NOMO-1 treated with DMSO at 0.1 percent for 48 hours (cell line): Measurements from ENCODE around the gene CADM2.
"Not testable (repeated sequence)": the region's sequence is repeated elsewhere in the genome, so short reads cannot be mapped to it uniquely, and the experiment has no call there.

Source experiments
- DNase-seq: peaks from one replicate; lab custom pipeline; 2025; ENCODE audit not compliant: unreplicated experiment; lab: John Stamatoyannopoulos, UW

CADM2 gene

DNA sequence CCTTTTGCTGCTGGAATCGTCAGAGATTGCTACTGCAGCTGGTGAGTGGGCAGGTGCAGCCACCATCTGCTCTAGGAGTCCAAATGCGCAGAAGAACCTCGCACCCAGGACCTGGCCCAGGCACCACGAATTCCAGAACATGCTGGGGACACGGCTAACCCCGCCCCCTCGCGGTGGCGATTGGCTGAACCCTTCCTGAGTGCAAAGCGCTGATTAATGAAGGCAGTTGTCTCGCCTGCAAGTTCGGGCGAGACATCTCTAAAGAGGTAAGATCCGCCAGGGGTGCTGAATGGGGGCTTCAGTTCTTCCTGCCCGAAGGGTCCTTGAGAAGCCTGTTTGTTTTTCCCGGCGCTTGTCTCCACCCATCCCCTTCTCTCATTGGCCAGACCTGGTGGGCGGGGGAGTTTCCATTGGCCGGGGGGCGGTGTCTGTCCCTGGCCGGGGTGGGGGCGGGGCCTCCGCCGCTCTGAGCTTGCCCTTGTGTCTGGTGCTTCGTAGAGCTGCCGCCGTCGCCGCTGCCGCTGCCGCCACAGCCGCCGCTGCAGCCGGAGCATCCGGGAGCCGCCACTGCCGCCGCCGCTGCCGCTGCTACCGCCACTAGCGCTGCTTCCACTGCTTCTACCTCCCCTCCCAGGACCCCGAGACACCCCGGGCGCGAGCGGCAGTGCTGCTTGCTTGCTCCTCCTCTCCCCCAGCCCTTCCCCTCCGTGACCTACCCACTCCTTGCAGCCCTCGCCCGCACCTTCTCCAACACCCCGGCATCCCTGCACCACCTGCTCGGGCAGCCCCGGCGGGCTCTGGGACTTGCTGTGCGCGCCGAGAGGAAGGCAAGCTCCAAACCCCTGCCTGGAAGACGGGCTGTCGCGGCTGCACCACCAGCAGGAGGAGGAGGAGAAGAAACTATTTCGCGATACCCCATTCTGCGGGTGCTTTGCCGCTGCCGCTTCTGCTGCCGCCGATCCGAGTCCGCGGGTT lies at the start of gene CADM2:
CADM2 (plus strand) TSS at position 495 of the 975 bp plus-strand sequence.
- DNase-seq, result peak; percentile 21

GRCh38 chr3:84918592-84918991 lies 40.2 kb upstream of the CADM2 start:
- not testable (repeated sequence) for DNase-seq

- no peak for DNase-seq
Observed at GRCh38 chr3:84922682-84923081, 36.1 kb upstream of the CADM2 start.

DNA sequence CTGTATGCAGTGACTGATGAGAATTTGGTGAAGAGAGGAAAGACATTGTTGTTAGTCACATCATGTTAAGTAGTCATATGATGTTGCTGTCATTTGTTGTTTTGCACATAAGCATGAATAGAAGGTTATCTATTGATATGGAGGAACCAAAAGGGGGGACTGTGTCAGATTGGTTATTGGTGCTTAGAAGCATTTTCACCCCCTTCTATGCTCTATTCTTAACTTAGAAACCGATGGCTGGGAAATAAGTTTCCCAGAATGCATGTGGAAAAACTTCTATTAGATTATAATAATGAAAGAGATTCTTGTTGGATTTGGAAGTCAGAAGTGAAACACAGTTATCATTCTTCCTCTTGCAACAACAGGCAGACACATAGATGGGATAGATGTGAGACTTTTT lies 33.2 kb upstream of the CADM2 start:
- no peak for DNase-seq

- DNase-seq, result no peak
Observed at GRCh38 chr3:84943379-84943778, 15.4 kb upstream of the CADM2 start.

- DNase-seq, result no peak
Observed at GRCh38 chr3:84946240-84946639, 12.5 kb upstream of the CADM2 start.

DNA sequence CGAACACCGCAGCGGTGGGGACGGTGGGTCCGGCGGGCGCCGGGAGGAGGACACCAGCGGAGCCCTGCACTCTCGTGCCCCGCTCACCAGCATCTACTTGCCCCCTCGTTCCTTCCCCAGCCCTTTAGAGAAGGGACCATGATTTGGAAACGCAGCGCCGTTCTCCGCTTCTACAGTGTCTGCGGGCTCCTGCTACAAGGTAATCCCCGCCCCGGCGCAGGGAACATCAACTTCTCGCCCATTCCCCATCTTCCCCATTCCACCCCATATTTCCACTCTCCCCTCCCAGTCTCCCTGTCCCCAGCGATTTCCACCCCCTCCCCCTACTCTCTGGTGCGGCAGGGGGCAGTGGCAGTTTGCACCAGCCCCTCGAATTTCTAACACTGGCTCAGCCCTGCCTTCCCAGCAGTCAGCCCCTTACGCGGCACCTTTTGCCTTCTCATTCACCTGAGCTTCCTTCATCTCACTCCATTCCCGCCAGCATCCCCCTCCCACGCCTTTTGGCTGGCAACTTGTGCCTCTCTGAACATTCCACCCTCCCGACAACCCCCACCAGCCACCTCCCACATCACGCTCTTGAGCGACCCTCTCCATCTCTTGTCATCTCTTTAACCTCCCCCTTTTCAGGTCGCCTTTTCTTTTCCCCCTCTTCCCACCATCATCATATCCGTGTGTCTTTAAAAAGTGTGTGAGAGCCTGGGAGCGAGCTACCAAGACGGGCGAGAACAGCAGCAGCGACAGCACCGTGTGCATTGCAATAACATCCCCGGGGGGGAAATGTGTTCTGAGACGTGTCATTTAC lies 882 bp downstream of the CADM2 start:
- no peak for DNase-seq

DNA sequence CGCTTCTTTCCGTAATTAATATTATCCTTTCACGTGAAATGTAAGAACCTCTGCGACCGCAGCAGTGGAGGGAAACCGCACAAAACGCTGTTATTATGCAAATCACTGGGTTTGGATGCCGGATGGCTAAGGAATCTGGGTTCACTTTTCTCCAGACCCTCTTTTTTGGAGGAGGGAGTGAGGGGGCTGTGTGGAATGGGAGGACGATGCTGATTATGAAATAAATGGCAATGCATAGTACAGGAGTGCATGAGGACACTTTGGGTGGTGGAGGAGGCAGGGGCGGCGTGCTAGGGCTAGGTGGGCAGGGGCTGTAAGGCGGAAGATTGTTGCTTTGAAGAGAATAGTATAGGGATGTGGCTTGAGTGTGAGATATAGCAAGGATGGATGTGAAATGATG lies 1.8 kb downstream of the CADM2 start:
- no peak for DNase-seq

GRCh38 chr3:84961011-84961410 lies 2.2 kb downstream of the CADM2 start:
- DNase-seq, result no peak

- DNase-seq, result no peak
Observed at GRCh38 chr3:84961521-84962255, 2.9 kb downstream of the CADM2 start.

DNA sequence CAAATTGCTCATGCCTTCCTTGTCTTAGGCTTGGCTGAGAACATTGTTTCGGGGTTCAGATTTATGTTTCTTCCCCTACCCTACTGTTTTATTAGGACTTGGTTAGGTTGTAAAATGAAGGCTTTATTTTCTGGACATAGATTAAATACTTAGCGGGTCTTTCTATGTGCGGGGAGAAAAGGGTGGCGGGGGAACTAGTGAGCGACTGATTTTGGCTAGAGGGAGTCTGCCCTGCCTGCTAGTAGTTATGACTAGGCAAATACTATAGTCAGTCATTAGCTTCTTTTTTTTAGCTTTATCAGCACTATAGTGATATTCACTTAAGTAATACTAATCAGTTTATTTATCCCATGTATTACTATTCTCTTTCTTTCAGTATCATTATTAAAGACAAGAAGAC lies 3.6 kb downstream of the CADM2 start:
- no peak for DNase-seq

DNA sequence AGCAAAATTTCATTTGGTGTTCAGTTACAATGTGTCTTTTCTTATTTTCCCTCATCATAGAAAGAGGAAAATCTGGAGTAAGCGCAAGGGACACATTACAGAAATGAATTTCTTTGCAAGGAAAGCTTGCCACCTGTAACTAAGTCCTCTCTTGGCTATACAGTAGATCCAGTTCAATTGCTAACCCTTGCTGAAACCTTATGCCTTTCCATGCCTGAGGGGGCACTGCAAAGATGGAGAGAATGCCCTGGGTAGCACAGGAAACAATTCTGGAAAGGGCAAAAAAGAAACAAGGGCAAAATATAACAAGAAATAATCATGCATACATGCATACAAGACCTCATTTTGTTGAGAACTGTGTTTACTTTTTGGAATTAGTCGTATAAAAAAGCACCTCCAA lies 4.3 kb downstream of the CADM2 start:
- DNase-seq, result no peak

DNA sequence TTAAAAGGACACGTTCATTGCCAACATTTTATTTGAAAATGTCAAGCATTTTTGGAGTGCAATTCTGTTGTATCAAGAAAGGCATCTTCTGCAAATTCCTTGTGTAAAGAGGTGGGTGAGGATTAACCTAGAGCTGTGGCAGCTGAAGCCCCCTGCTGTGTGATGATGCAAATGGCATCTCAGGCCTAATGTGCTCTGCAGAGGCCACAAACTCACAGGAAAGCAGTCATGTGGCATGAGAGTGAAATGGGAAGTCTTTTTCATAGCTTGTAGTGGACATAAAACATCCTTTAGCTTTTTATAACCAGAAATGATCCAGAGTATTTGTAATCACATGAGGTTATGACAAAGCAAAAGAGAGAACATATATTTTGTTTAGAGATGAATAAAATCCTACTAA lies 6.4 kb downstream of the CADM2 start:
- DNase-seq, result no peak

DNA sequence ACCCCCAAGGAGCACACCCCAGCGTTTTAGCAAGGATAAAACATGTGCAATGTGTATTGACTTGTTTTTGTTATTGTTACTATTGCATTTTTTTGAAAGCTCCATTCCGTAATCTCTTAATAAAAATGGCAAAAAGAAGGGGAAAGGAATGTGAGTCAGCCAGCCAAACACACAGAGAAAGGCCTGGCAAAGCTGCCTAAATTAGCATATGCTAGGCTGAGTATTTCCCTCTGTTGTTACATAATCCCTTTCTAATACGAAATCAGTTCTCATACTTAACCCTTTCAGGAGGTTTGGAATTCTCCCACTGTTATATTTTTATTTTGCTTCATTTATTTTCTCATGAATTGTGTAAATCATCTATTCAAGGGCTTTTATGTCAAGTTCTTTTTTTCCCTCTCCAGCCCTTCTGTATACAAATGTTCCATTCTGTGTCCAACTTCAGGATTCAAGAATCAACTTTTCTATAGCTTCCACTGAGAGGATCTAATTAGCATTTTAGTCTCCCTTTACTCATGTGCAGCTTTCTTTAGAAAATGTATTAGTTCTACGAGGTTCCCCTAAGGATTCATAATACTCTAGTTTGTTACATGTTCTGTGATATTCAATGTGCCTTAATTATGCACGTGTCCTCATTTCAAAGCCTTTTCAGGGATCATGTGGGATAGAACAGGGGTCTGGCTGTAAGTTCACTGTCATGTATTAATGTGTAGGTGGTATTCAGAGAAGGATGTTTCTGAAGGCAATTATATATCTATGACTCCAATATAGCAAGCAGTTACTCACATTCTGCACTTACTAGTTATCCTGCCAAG lies 9.2 kb downstream of the CADM2 start:
- no peak for DNase-seq

DNA sequence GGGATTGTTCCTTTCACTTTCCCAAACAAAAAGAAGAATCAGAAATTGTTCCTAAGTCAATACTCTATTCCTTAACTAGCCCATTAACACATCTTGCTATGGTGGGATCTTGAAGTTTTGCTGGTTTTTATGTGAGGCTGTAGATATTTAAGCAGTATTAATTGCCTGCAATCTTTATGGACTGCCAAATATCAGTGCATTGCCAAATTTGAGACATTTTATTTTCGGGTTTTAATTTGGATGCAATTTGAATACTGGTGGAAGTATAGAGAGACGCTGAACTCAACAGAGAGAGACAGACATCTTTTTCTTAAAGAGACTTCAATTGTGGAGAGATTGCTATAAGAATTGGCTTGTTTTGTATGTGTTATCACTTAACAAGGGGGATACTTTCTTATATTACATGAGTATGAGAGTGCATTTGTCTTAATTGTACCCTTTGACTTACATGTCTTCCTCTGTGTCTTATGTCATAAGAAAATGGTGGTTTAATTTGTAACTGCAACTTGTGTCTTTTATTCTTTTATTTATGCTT lies 10.0 kb downstream of the CADM2 start:
- no peak for DNase-seq

DNA sequence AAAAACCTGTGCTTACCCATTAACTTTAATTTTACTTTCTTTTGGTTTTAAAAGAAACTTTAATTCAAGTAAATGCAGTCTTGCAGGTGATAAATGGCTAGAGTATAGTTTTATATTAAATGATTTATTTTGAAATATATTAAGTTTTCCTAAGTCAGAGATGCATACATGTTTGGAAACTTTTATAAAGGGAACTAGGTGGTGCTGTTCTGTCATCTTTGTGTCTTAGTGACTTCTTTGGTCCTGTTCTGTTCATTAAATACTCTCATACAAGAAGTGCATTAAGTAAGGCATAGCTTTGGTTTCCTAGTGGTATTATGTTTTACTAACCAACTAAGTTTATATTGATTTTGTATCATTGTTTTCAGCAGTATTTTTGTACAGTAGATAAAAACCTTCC lies 15.6 kb downstream of the CADM2 start:
- DNase-seq, result no peak

DNA sequence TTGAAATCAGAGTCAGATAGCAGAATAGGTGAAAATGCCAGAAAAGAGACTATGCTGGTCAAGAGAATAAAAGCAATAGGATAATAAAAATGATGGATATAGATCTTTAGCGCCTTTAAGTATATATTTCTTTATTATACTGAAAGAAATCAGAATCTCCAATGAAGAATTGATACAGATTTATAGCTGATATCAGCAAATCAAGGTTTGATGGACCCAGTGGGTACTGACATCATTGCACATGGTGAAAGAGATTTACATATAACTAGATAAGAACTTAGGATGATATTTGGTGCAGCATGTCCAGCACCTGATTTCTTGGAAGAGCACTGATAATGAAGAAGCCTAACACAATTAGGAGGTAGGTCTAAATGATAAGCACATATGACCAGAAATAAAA lies 18.2 kb downstream of the CADM2 start:
- DNase-seq, result no peak

DNA sequence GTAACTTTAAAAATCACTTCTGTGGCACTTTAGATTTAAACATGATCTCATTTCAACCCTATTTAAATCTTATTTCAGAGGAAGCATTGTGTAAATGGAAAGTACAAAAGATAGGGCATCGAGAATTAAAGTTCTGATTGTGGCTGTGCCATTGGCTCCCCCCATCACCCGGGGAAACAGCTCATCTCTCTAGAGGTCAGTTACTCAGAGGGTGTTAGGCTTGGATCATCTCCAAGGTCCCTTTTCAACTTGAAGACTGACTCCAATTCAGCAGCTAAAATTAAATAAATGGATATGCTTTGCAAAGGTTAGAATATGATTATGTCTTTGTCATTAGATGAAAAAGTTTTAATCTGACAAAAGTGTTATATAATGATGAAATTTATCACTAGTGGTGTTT lies 20.1 kb downstream of the CADM2 start:
- DNase-seq, result no peak

DNA sequence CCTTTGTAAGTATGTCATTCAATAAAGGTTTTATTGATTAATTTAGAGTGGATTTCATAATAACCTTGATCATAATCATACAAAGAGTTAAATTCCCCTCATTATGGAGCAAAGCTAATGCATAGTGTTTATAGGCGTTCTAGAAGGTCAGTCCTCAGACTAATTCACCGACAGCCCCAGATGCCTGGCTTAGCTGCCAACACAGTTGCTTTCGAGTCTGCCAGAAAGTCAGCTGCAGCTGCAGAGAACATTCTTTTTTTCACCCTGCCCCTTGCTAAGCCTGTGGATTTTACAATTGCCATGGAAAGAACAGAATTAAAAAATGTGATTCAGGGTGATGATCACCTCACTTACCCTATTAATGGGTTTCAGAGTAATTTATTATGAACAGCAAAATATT lies 21.2 kb downstream of the CADM2 start:
- no peak for DNase-seq

- DNase-seq, result no peak
Observed at GRCh38 chr3:84980456-84980855, 21.7 kb downstream of the CADM2 start.
